ENCODE measurements around the gene NOS1AP.

The NOS1AP gene

DNA sequence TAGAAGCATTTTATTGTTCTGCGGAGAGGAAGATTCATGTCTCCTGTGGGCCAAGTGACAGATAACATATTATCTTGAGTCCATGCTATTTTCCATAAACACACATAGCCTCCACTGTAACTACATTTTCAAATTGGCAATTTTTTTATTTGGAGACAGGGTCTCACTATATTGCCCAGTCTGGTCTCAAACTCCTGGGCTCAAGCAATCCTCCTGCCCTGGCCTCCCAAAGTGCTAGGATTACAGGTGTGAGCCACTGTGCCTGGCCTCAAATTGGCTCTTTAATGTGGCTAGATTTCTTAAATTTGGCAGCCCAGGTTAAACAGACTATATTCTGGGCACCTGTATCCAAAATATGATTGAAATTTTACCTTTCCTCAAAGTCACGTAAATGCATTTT is 13.8 kb downstream of the NOS1AP start:
- no peak for DNase-seq (ENCODE audit: low read depth)
- no peak for TF ChIP-seq MAX (IDR thresholded peaks at IDR 0.05; ENCODE audit: low read depth, low read length)
- TF ChIP-seq CTCF (IDR thresholded peaks at IDR 0.05; ENCODE audit: low read depth, low read length), result no peak
- no peak for TF ChIP-seq POLR2A (IDR thresholded peaks at IDR 0.05; ENCODE audit: extremely low read depth, insufficient read length)
- TF ChIP-seq MYC (IDR thresholded peaks at IDR 0.05; ENCODE audit: low read depth, low read length), result no peak
- no peak overlapping the region for H3K4me3 ChIP-seq (ENCODE audit: low read depth, low read length)

GRCh38 chr1:162085991-162086390 is 16.5 kb downstream of the NOS1AP start:
- no peak overlapping the region for H3K4me3 ChIP-seq (ENCODE audit: low read depth, low read length)
- TF ChIP-seq MYC (IDR thresholded peaks at IDR 0.05; ENCODE audit: low read depth, low read length) (no peak), CTCF (IDR thresholded peaks at IDR 0.05; ENCODE audit: low read depth, low read length) (no peak), POLR2A (IDR thresholded peaks at IDR 0.05; ENCODE audit: extremely low read depth, insufficient read length) (no peak), MAX (IDR thresholded peaks at IDR 0.05; ENCODE audit: low read depth, low read length) (no peak)
- no peak for DNase-seq (ENCODE audit: low read depth)

- no peak overlapping the region for H3K4me3 ChIP-seq (ENCODE audit: low read depth, low read length)
- no peak for TF ChIP-seq CTCF (IDR thresholded peaks at IDR 0.05; ENCODE audit: low read depth, low read length)
- TF ChIP-seq POLR2A (IDR thresholded peaks at IDR 0.05; ENCODE audit: extremely low read depth, insufficient read length), result no peak
- TF ChIP-seq MAX (IDR thresholded peaks at IDR 0.05; ENCODE audit: low read depth, low read length), result no peak
- no peak for TF ChIP-seq MYC (IDR thresholded peaks at IDR 0.05; ENCODE audit: low read depth, low read length)
- peak; percentile 8 for DNase-seq (ENCODE audit: low read depth)
Observed at GRCh38 chr1:162087111-162087510, 17.6 kb downstream of the NOS1AP start.

DNA sequence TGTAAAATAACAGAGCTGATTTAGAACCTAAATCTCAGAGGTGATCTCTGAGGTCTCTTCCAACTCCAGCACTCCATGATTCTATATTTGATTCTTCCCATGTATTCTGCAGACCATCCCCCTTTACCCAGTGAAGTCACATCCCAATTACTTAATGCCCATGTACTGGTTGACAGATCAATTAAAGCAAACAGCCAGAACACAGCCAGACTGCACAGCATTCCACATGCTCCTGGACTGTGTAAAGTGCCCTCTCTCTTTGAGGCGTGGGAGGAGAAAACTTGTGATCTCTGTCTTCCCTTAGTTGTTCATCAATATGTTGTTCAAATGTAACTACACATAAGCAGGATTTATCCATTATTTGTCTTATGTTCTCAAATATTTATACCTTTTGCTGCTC is 18.1 kb downstream of the NOS1AP start:
- no peak for DNase-seq (ENCODE audit: low read depth)
- no peak for TF ChIP-seq MAX (IDR thresholded peaks at IDR 0.05; ENCODE audit: low read depth, low read length)
- no peak for TF ChIP-seq POLR2A (IDR thresholded peaks at IDR 0.05; ENCODE audit: extremely low read depth, insufficient read length)
- no peak for TF ChIP-seq CTCF (IDR thresholded peaks at IDR 0.05; ENCODE audit: low read depth, low read length)
- no peak for TF ChIP-seq MYC (IDR thresholded peaks at IDR 0.05; ENCODE audit: low read depth, low read length)
- no peak overlapping the region for H3K4me3 ChIP-seq (ENCODE audit: low read depth, low read length)

GRCh38 chr1:162088281-162088969 is 18.9 kb downstream of the NOS1AP start:
- TF ChIP-seq POLR2A (IDR thresholded peaks at IDR 0.05; ENCODE audit: extremely low read depth, insufficient read length) (no peak), MYC (IDR thresholded peaks at IDR 0.05; ENCODE audit: low read depth, low read length) (no peak), CTCF (IDR thresholded peaks at IDR 0.05; ENCODE audit: low read depth, low read length) (no peak), MAX (IDR thresholded peaks at IDR 0.05; ENCODE audit: low read depth, low read length) (no peak)
- no peak for DNase-seq (ENCODE audit: low read depth)
- no peak overlapping the region for H3K4me3 ChIP-seq (ENCODE audit: low read depth, low read length)
